ENCODE results near the gene LINGO1. TPM values are rescaled to one million over a fixed set of nuclear protein-coding genes. Genes with fewer than 3 reads are reported as not detected.

LINGO1 gene
- total and polyA plus RNA-seq, 2 of the 8 experiments (the other 6 are each of a cell fraction or from before 2014, with no cell fraction given) = 57.1 to 114 TPM

GRCh38 chr15:77626002-77626401, 6.7 kb downstream of the LINGO1 start (continued):
- no peak for TF ChIP-seq CHD7 (IDR thresholded peaks at IDR 0.05; ENCODE audit: insufficient replicate concordance, low read length)
- TF ChIP-seq PHF8 (conservative IDR thresholded peaks at IDR 0.05; ENCODE audit: low read depth, low read length) = no peak
- TF ChIP-seq ATF2 (IDR thresholded peaks at IDR 0.05; ENCODE audit: low read length) = no peak
- no peak for TF ChIP-seq SAP30 (IDR thresholded peaks at IDR 0.05; ENCODE audit: insufficient read depth, insufficient replicate concordance, low read length)
- TF ChIP-seq SP2 (IDR thresholded peaks at IDR 0.05; ENCODE audit: low read length) = no peak
- TF ChIP-seq CBX8 (IDR thresholded peaks at IDR 0.05; ENCODE audit: borderline replicate concordance, low read depth, low read length) = no peak
- TF ChIP-seq KDM4A (IDR thresholded peaks at IDR 0.05; ENCODE audit: low read depth, low read length, severe bottlenecking) = no peak
- no peak for TF ChIP-seq SUZ12 (IDR thresholded peaks at IDR 0.05; ENCODE audit: low read length)
- TF ChIP-seq CTBP2 (IDR thresholded peaks at IDR 0.05; ENCODE audit: borderline replicate concordance, insufficient read depth, insufficient read length, low read length) = no peak

Measured in H1 (cell line).